Spleen (tissue), 7 donors: ENCODE measurements around the gene HEATR9.
"Not testable (repeated sequence)": the region's sequence is repeated elsewhere in the genome, so short reads cannot be mapped to it uniquely, and the experiment has no call there.

Experiments used
- CTCF ChIP-seq, 11 experiments: fragments of 200-600 bp in 7 of 11; fragments of 450-650 bp in 4 of 11; sonication (generic) in 4 of 11; IDR thresholded peaks in 8 of 11; conservative IDR thresholded peaks in 3 of 11; 1 replicate in 7 of 11; 2 replicates in 4 of 11; pipeline versions ENCODE4 v1.4.0 to v1.8.0; 2016 to 2021; ENCODE audit warnings: antibody characterized with exemption in 11 of 11, inconsistent platforms in 4 of 11, mild to moderate bottlenecking in 1 of 11
- POLR2A ChIP-seq, 3 donors: fragments of 450-650 bp; IDR thresholded peaks; one replicate each; pipeline ENCODE4 v1.5.1; 2017; ENCODE audit warnings: antibody characterized with exemption in 3 of 3, mild to moderate bottlenecking in 1 of 3
- POLR2AphosphoS5 ChIP-seq, 3 donors: sonication (generic); formaldehyde crosslinking; IDR thresholded peaks; one replicate each; pipeline ENCODE4 v1.5.1; 2017; ENCODE audit warnings: antibody characterized with exemption in 3 of 3
- donor health status: DM: no; HTN: no; CAD: no; lungs with moderate emphysema.
- donor health status: DM: no; HTN: no; CAD: no.
- donor health status: DM: no; HTN: no; CAD: no.

- TF ChIP-seq POLR2AphosphoS5 (IDR thresholded peaks at IDR 0.05); CTCF (IDR thresholded peaks at IDR 0.05 in 8 of 11, conservative IDR thresholded peaks at IDR 0.05 in 3 of 11); POLR2A (IDR thresholded peaks at IDR 0.05): not testable (repeated sequence)
Measured at GRCh38 chr17:35897772-35898171, 29.1 kb upstream of the HEATR9 start.
